Osteocyte (in vitro differentiated cells): ENCODE results near the gene RNF40. TPM values are rescaled to one million over a fixed set of nuclear protein-coding genes. Genes with fewer than 3 reads are reported as not detected.

Experiments
- DNase-seq: peaks from one replicate; pipeline ENCODE4 v3.0.0; 2021; ENCODE audit warnings: mixed read lengths; ENCODE audit not compliant: unreplicated experiment; ENCODE audit errors: extremely low spot score
- H3K27ac Mint-ChIP-seq: one replicate; pipeline ENCODE4 v1.8.0; 2021; ENCODE audit warnings: mild to moderate bottlenecking, mixed read lengths; ENCODE audit not compliant: unreplicated experiment
- H3K27me3 Mint-ChIP-seq: one replicate; pipeline ENCODE4 v1.8.0; 2021; ENCODE audit warnings: mixed read lengths; ENCODE audit not compliant: unreplicated experiment
- H3K36me3 Mint-ChIP-seq: one replicate; pipeline ENCODE4 v1.8.0; 2021; ENCODE audit warnings: mixed read lengths; ENCODE audit not compliant: unreplicated experiment
- H3K4me1 Mint-ChIP-seq: one replicate; pipeline ENCODE4 v1.8.0; 2021; ENCODE audit warnings: mixed read lengths; ENCODE audit not compliant: unreplicated experiment
- H3K4me3 Mint-ChIP-seq: one replicate; pipeline ENCODE4 v1.8.0; 2021; ENCODE audit warnings: mild to moderate bottlenecking, moderate library complexity, mixed read lengths; ENCODE audit not compliant: unreplicated experiment
- H3K9me3 Mint-ChIP-seq: one replicate; pipeline ENCODE4 v1.8.0; 2021; ENCODE audit warnings: mixed read lengths; ENCODE audit not compliant: unreplicated experiment
- CTCF ChIP-seq: fragments of 200-600 bp; sonication (generic); IDR thresholded peaks from 2 replicates; pipeline ENCODE4 v1.5.0; 2021; ENCODE audit warnings: antibody characterized with exemption, mild to moderate bottlenecking, moderate library complexity
- total RNA-seq: library from RNA; stranded (reverse); gene quantifications from 2 replicates; pipeline ENCODE4 v1.2.1, GENCODE V29; 2021

Gene RNF40
- total RNA-seq, 1 donor from 2014 or later, result 118 TPM

- no peak for TF ChIP-seq CTCF
- Mint-ChIP-seq H3K27ac (peak overlapping the region; percentile 52), H3K4me1 (peaks cover 37% of the 10 kb centered on the region), H3K36me3 (peaks cover 13% of the 10 kb centered on the region), H3K27me3 (no peaks in the 10 kb centered on the region), H3K4me3 (no peak overlapping the region), H3K9me3 (no peaks in the 10 kb centered on the region)
- no peak for DNase-seq
Measured at GRCh38 chr16:30778549-30779244, 16.6 kb downstream of the RNF40 start.

GRCh38 chr16:30779596-30779995, 17.5 kb downstream of the RNF40 start:
- peaks cover 33% of the 10 kb centered on the region for H3K4me1 Mint-ChIP-seq
- peaks cover 13% of the 10 kb centered on the region for H3K36me3 Mint-ChIP-seq

GRCh38 chr16:30780021-30780420, 17.9 kb downstream of the RNF40 start:
- no peak for TF ChIP-seq CTCF
- Mint-ChIP-seq H3K9me3 (no peaks in the 10 kb centered on the region), H3K27me3 (no peaks in the 10 kb centered on the region), H3K4me3 (no peak overlapping the region), H3K27ac (no peak overlapping the region), H3K4me1 (peaks cover 31% of the 10 kb centered on the region), H3K36me3 (peaks cover 13% of the 10 kb centered on the region)
- DNase-seq, result no peak

More at GRCh38 chr16:30779596-30779995, 17.5 kb downstream of the RNF40 start:
- H3K27me3 Mint-ChIP-seq, result no peaks in the 10 kb centered on the region
- H3K9me3 Mint-ChIP-seq, result no peaks in the 10 kb centered on the region
- no peak for TF ChIP-seq CTCF
- no peak overlapping the region for H3K27ac Mint-ChIP-seq
- H3K4me3 Mint-ChIP-seq, result no peak overlapping the region
- DNase-seq, result no peak

GRCh38 chr16:30780549-30780948, 18.4 kb downstream of the RNF40 start:
- Mint-ChIP-seq H3K4me3 (no peak overlapping the region), H3K27ac (no peak overlapping the region), H3K4me1 (peaks cover 33% of the 10 kb centered on the region), H3K36me3 (peaks cover 13% of the 10 kb centered on the region), H3K27me3 (no peaks in the 10 kb centered on the region), H3K9me3 (no peaks in the 10 kb centered on the region)
- TF ChIP-seq CTCF, result no peak
- no peak for DNase-seq

- TF ChIP-seq CTCF, result no peak
- Mint-ChIP-seq H3K27me3 (no peaks in the 10 kb centered on the region), H3K9me3 (no peaks in the 10 kb centered on the region), H3K4me1 (peaks cover 26% of the 10 kb centered on the region), H3K4me3 (no peak overlapping the region), H3K27ac (no peak overlapping the region), H3K36me3 (peaks cover 13% of the 10 kb centered on the region)
- no peak for DNase-seq
Measured at GRCh38 chr16:30782486-30783279, 20.6 kb downstream of the RNF40 start.
